CD14-positive monocyte (primary cell): ENCODE results near the gene CAMK2A. TPM values are rescaled to one million over a fixed set of nuclear protein-coding genes. Genes with fewer than 3 reads are reported as not detected.

Source experiments
- DNase-seq, 3 donors: peaks; one replicate each; pipeline ENCODE4 v3.0.0-alpha.2; 2011 to 2022
- H2AFZ ChIP-seq: 2 replicates; pipeline ENCODE4 v1.6.0; 2012; ENCODE audit warnings: mild to moderate bottlenecking, low read depth, low read length, inconsistent platforms; ENCODE audit not compliant: insufficient read depth, poor library complexity, severe bottlenecking
- H3K27ac ChIP-seq, 2 donors: 1 replicate in 1 of 2; 2 replicates in 1 of 2; pipeline ENCODE4 v1.5.1; 2012 to 2013; ENCODE audit warnings: low read length in 2 of 2, control low read depth in 1 of 2, inconsistent platforms in 1 of 2, low read depth in 1 of 2, mild to moderate bottlenecking in 1 of 2
- H3K27me3 ChIP-seq, 2 donors: one replicate each; pipeline versions ENCODE4 v1.6.0 to v1.6.1; 2011 to 2013; ENCODE audit warnings: low read length in 2 of 2; ENCODE audit not compliant: control insufficient read depth in 2 of 2, insufficient read depth in 2 of 2
- H3K36me3 ChIP-seq, 2 donors: replicated peaks in 1 of 2; 1 replicate in 1 of 2; 2 replicates in 1 of 2; pipeline versions ENCODE4 v1.5.1 to v1.6.1; 2012 to 2013; ENCODE audit warnings: low read length in 2 of 2, control low read depth in 1 of 2, inconsistent platforms in 1 of 2, mild to moderate bottlenecking in 1 of 2; ENCODE audit not compliant: insufficient read depth in 2 of 2, control insufficient read depth in 1 of 2
- H3K4me1 ChIP-seq, 2 donors: 1 replicate in 1 of 2; 2 replicates in 1 of 2; pipeline versions ENCODE4 v1.5.1 to v1.6.1; 2012 to 2013; ENCODE audit warnings: low read length in 2 of 2, control low read depth in 1 of 2, inconsistent platforms in 1 of 2, mild to moderate bottlenecking in 1 of 2, moderate library complexity in 1 of 2; ENCODE audit not compliant: insufficient read depth in 2 of 2, control insufficient read depth in 1 of 2
- H3K4me2 ChIP-seq: replicated peaks from 2 replicates; pipeline ENCODE3; 2012; ENCODE audit warnings: low read length, moderate library complexity, mild to moderate bottlenecking; ENCODE audit not compliant: poor library complexity, severe bottlenecking; ENCODE audit errors: extremely low read depth
- H3K4me3 ChIP-seq, 3 experiments: fragments of 200-600 bp in 1 of 3; sonication (generic) in 1 of 3; replicated peaks in 1 of 3; 1 replicate in 2 of 3; 2 replicates in 1 of 3; pipeline ENCODE4 v1.5.1; 2011 to 2013; ENCODE audit warnings: low read length in 3 of 3, mild to moderate bottlenecking in 3 of 3, control low read depth in 2 of 3, low read depth in 2 of 3, inconsistent platforms in 1 of 3, moderate library complexity in 1 of 3
- H3K79me2 ChIP-seq: 2 replicates; pipeline ENCODE4 v1.6.0; 2012; ENCODE audit warnings: mild to moderate bottlenecking, control low read depth, inconsistent platforms, low read length, moderate library complexity; ENCODE audit not compliant: insufficient read depth
- H3K9ac ChIP-seq: 2 replicates; pipeline ENCODE4 v1.6.0; 2017; ENCODE audit warnings: low read length, mild to moderate bottlenecking; ENCODE audit not compliant: insufficient read depth, poor library complexity, severe bottlenecking
- H3K9me3 ChIP-seq, 2 donors: replicated peaks in 1 of 2; 1 replicate in 1 of 2; 2 replicates in 1 of 2; pipeline versions ENCODE4 v1.5.1 to v1.6.1; 2012 to 2013; ENCODE audit warnings: low read length in 2 of 2, control low read depth in 1 of 2; ENCODE audit not compliant: control insufficient read depth in 1 of 2, insufficient read depth in 1 of 2
- H4K20me1 ChIP-seq: 2 replicates; pipeline ENCODE4 v1.6.0; 2012; ENCODE audit warnings: mild to moderate bottlenecking, low read length, control low read depth, moderate library complexity; ENCODE audit not compliant: insufficient read depth
- H3K27ac Mint-ChIP-seq, 7 donors: one replicate each; pipeline ENCODE4 v1.8.0; 2020; ENCODE audit warnings: mild to moderate bottlenecking in 7 of 7, mixed read lengths in 7 of 7, moderate library complexity in 6 of 7, inconsistent platforms in 2 of 7
- H3K27me3 Mint-ChIP-seq, 3 donors: one replicate each; pipeline ENCODE4 v1.8.0; 2021 to 2022; ENCODE audit warnings: low read depth in 3 of 3, mild to moderate bottlenecking in 3 of 3, mixed read lengths in 3 of 3, moderate library complexity in 3 of 3, inconsistent platforms in 1 of 3
- H3K36me3 Mint-ChIP-seq, 2 donors: one replicate each; pipeline ENCODE4 v1.8.0; 2020; ENCODE audit warnings: mixed read lengths in 2 of 2, inconsistent platforms in 1 of 2, mild to moderate bottlenecking in 1 of 2
- H3K4me1 Mint-ChIP-seq: one replicate; pipeline ENCODE4 v1.8.0; 2020; ENCODE audit warnings: mild to moderate bottlenecking, mixed read lengths
- H3K4me3 Mint-ChIP-seq, 2 donors: one replicate each; pipeline ENCODE4 v1.8.0; 2020; ENCODE audit warnings: mild to moderate bottlenecking in 2 of 2, mixed read lengths in 2 of 2, moderate library complexity in 1 of 2
- H3K9me3 Mint-ChIP-seq, 7 donors: one replicate each; pipeline ENCODE4 v1.8.0; 2020 to 2022; ENCODE audit warnings: mixed read lengths in 7 of 7, mild to moderate bottlenecking in 6 of 7, moderate library complexity in 6 of 7, inconsistent platforms in 2 of 7
- CTCF ChIP-seq: fragments of 200-600 bp; IDR thresholded peaks from one replicate; pipeline ENCODE4 v1.8.0; 2022; ENCODE audit warnings: antibody characterized with exemption, mild to moderate bottlenecking
- WGBS: methylation state at CpG from one replicate; pipeline ENCODE4 v1.1.5; 2013; ENCODE audit warnings: missing lambda C conversion rate; ENCODE audit not compliant: insufficient coverage; 5-methylcytosine and 5-hydroxymethylcytosine counted together
- intact Hi-C, 2 donors: fragments of 100-400 bp; cut with micrococcal nuclease; formaldehyde crosslinking; loops; one replicate each; pipeline versions ENCODE4 v1.15.0 to v1.15.1; 2023
- polyA minus RNA-seq: library from RNA; depleted of rRNA, polyadenylated mRNA; stranded (reverse); fragments of >200 nt; gene quantifications from 2 replicates; pipeline ENCODE4 v1.2.3, GENCODE V29; 2012
- polyA plus RNA-seq, 3 donors: library from polyadenylated mRNA; depleted of rRNA in 1 of 3; unstranded in 2 of 3; stranded (reverse) in 1 of 3; fragments of 300-500 nt in 2 of 3; fragments of >200 nt in 1 of 3; fragmentation: Illumina TruSeq in 2 of 3; gene quantifications; 1 replicate in 2 of 3; 2 replicates in 1 of 3; pipeline ENCODE4 v1.2.3, GENCODE V29; 2012 to 2021
- total RNA-seq, 12 experiments: library from RNA in 1 of 12; stranded (reverse) in 1 of 12; fragments of 120-200 nt in 1 of 12; gene quantifications; one replicate each; pipeline ENCODE4 v1.2.4 and lab custom pipeline; 2013 to 2026; ENCODE audit warnings: mixed read lengths in 6 of 12, inconsistent platforms in 1 of 12

CAMK2A gene
- total RNA-seq (2013), result not detected
- not detected for polyA plus RNA-seq
- under 0.01 TPM in 1 of 2 replicates, not detected in the other for polyA minus RNA-seq
- total RNA-seq (lab: John Stamatoyannopoulos, UW), result 0 to 2.1 (median 0.28) reads per million in 11 experiments

- Mint-ChIP-seq H3K9me3 (no peaks in the 10 kb centered on the region), H3K36me3 (no peaks in the 10 kb centered on the region), H3K4me3 (peak within 1 kb of the TSS in 1 of 2 donors; percentile 54), H3K27ac (no peak within 1 kb of the TSS), H3K27me3 (peaks cover 9 to 12% (median 11%) of the 10 kb centered on the region in 3 donors), H3K4me1 (peaks cover 5% of the 10 kb centered on the region)
- Histone ChIP-seq H3K27me3 (no peaks in the 10 kb centered on the region), H2AFZ (no peak within 1 kb of the TSS), H3K4me3 (no peak within 1 kb of the TSS), H3K9ac (no peak within 1 kb of the TSS), H3K79me2 (no peaks in the 10 kb centered on the region), H4K20me1 (no peaks in the 10 kb centered on the region), H3K9me3 (no peaks in the 10 kb centered on the region), H3K4me1 (peaks cover 4 to 6% of the 10 kb centered on the region in 2 donors), H3K36me3 (no peaks in the 10 kb centered on the region), H3K4me2 (no peak within 1 kb of the TSS), H3K27ac (no peak within 1 kb of the TSS)
- DNase-seq, result no peak
- intact Hi-C loops, result no loop called here
- no peak for TF ChIP-seq CTCF
- 67% methylated on average over 21 of the region's 26 CpGs for WGBS
Measured at GRCh38 chr5:150289551-150290390, at the start of gene CAMK2A. Gene CAMK2A, minus strand, starts transcription at chr5:150289773. Its CDS starts 148 bp downstream, at chr5:150289625.

GRCh38 chr5:150339165-150339564, 49.6 kb upstream of the CAMK2A start:
- 38% methylated on average over 3 of the region's 5 CpGs for WGBS
- no peak overlapping the region for H3K4me3 Mint-ChIP-seq
- no peaks in the 10 kb centered on the region for H3K27me3 ChIP-seq
- H4K20me1 ChIP-seq, result no peaks in the 10 kb centered on the region
- no peak for DNase-seq
- intact Hi-C loops, result no loop called here
- peaks cover 2 to 4% (median 3%) of the 10 kb centered on the region in 3 donors for H3K27me3 Mint-ChIP-seq
- H3K27ac Mint-ChIP-seq, result no peak overlapping the region
- H3K4me3 ChIP-seq, result no peak overlapping the region
- H3K4me2 ChIP-seq, result no peak overlapping the region
- no peaks in the 10 kb centered on the region for H3K36me3 Mint-ChIP-seq
- no peak overlapping the region for H3K9ac ChIP-seq
- H3K79me2 ChIP-seq, result no peaks in the 10 kb centered on the region
- no peak overlapping the region for H3K27ac ChIP-seq
- no peak for TF ChIP-seq CTCF
- H3K9me3 Mint-ChIP-seq, result peaks cover 0 to 1% (median 0%) of the 10 kb centered on the region in 7 donors
- H3K36me3 ChIP-seq, result no peaks in the 10 kb centered on the region
- H3K4me1 ChIP-seq, result no peaks in the 10 kb centered on the region
- H3K4me1 Mint-ChIP-seq, result peaks cover 6% of the 10 kb centered on the region
- no peaks in the 10 kb centered on the region for H3K9me3 ChIP-seq
- H2AFZ ChIP-seq, result no peak overlapping the region
